HepG2 (cell line): ENCODE data around the gene NOX4. TPM values are rescaled to one million over a fixed set of nuclear protein-coding genes. Genes with fewer than 3 reads are reported as not detected.
"Not testable (repeated sequence)": the region's sequence is repeated elsewhere in the genome, so short reads cannot be mapped to it uniquely, and the experiment has no call there.

ENCODE experiments used
- ATAC-seq: fragments of 200-7000 bp; cut with Tn5 transposase; 3 replicates; pipeline ENCODE4 v1.9.1; 2020; ENCODE audit warnings: mild to moderate bottlenecking, moderate library complexity
- BruUV-seq: library from RNA; stranded (reverse); fragments of 400-500 nt; replicated peaks from 2 replicates; lab custom pipeline; 2021; lab: Mats Ljungman, UMichigan
- CTCF ChIA-PET: fragments of 300-600 bp; formaldehyde crosslinking; extraction: SDS; loops from one replicate; lab custom pipeline; 2021; ENCODE audit warnings: low total read pairs, inconsistent platforms, low intra/inter-chr PET ratio; lab: Yijun Ruan, JAX
- POLR2A ChIA-PET: fragments of 350-600 bp; sonication (Branson Sonifier 250); formaldehyde crosslinking; loops from one replicate; lab custom pipeline; 2020; ENCODE audit warnings: antibody characterized with exemption, inconsistent platforms; lab: Yijun Ruan, JAX
- DNase-seq: peaks from one replicate; pipeline ENCODE4 v3.0.0-alpha.2; 2015; ENCODE audit warnings: low spot score
- FAIRE-seq: peaks from 3 replicates; lab custom pipeline; 2011; peaks lifted over from hg19 to GRCh38; lab: Jason Lieb, UNC
- H2AFZ ChIP-seq: one replicate; pipeline ENCODE4 v1.6.1; 2011; ENCODE audit warnings: low read length, inconsistent platforms
- H3K27ac ChIP-seq: fragments of 300-600 bp; 3 replicates; pipeline ENCODE4 v1.8.0; 2011; ENCODE audit warnings: mixed run types, mild to moderate bottlenecking, mixed read lengths, low read length, inconsistent platforms; ENCODE audit not compliant: insufficient read depth; ENCODE audit errors: extremely low read length
- H3K27me3 ChIP-seq, 2 experiments: fragments of 200-600 bp in 1 of 2; 2 replicates in 1 of 2; 3 replicates in 1 of 2; pipeline versions ENCODE4 v1.6.0 to v1.8.0; 2011; ENCODE audit warnings: low read length in 2 of 2, mild to moderate bottlenecking in 2 of 2, moderate library complexity in 2 of 2, inconsistent platforms in 1 of 2; ENCODE audit not compliant: insufficient read depth in 2 of 2, control insufficient read depth in 1 of 2
- H3K36me3 ChIP-seq, 2 experiments: fragments of 200-600 bp in 1 of 2; replicated peaks in 1 of 2; 2 replicates in 1 of 2; 3 replicates in 1 of 2; pipeline versions ENCODE4 v1.5.1 to v1.8.0; 2011; ENCODE audit warnings: low read length in 2 of 2, inconsistent platforms in 1 of 2; ENCODE audit not compliant: insufficient read depth in 2 of 2, control insufficient read depth in 1 of 2
- H3K4me1 ChIP-seq: 2 replicates; pipeline ENCODE4 v1.5.1; 2012; ENCODE audit warnings: low read length, inconsistent platforms; ENCODE audit not compliant: insufficient read depth
- H3K4me2 ChIP-seq: 2 replicates; pipeline ENCODE4 v1.6.0; 2011; ENCODE audit warnings: low read depth, low read length, inconsistent platforms
- H3K4me3 ChIP-seq, 3 experiments: fragments of 200-600 bp in 1 of 3; sonication (generic), shearing (Covaris generic) in 1 of 3; replicated peaks in 1 of 3; 2 replicates each; pipeline ENCODE4 v1.5.1; 2011 to 2016; ENCODE audit warnings: low read length in 3 of 3, inconsistent platforms in 2 of 3, low read depth in 2 of 3, mild to moderate bottlenecking in 2 of 3, control low read depth in 1 of 3, mixed read lengths in 1 of 3; ENCODE audit not compliant: insufficient read depth in 1 of 3
- H3K79me2 ChIP-seq: one replicate; pipeline ENCODE4 v1.6.1; 2011; ENCODE audit warnings: low read length, inconsistent platforms; ENCODE audit not compliant: insufficient read depth
- H3K9ac ChIP-seq: 2 replicates; pipeline ENCODE4 v1.6.0; 2011; ENCODE audit warnings: mild to moderate bottlenecking, low read depth, low read length, inconsistent platforms; ENCODE audit not compliant: insufficient read depth
- H3K9me3 ChIP-seq: 2 replicates; pipeline ENCODE4 v1.5.1; 2012; ENCODE audit warnings: mild to moderate bottlenecking, low read length
- H4K20me1 ChIP-seq: 2 replicates; pipeline ENCODE4 v1.6.0; 2011; ENCODE audit warnings: inconsistent platforms, mild to moderate bottlenecking, low read length, moderate library complexity; ENCODE audit not compliant: insufficient read depth
- KLF11 ChIP-seq: IDR thresholded peaks from 2 replicates; pipeline ENCODE4 v1.6.1; 2016; ENCODE audit warnings: missing compliant biosample characterization
- KLF9 ChIP-seq: IDR thresholded peaks from 2 replicates; pipeline ENCODE4 v1.6.1; 2016; ENCODE audit warnings: low read depth
- NFE2 ChIP-seq: sonication (generic); formaldehyde crosslinking; IDR thresholded peaks from 2 replicates; pipeline ENCODE4 v1.4.0; 2020; ENCODE audit warnings: missing genetic modification reagents
- NFKBIZ ChIP-seq: IDR thresholded peaks from 2 replicates; pipeline ENCODE4 v1.6.1; 2018; ENCODE audit warnings: missing genetic modification reagents, missing compliant biosample characterization
- SMAD3 ChIP-seq: sonication (generic); formaldehyde crosslinking; IDR thresholded peaks from 2 replicates; pipeline ENCODE4 v1.4.0; 2020; ENCODE audit warnings: missing genetic modification reagents
- TIGD3 ChIP-seq: sonication (generic); formaldehyde crosslinking; IDR thresholded peaks from 2 replicates; pipeline ENCODE4 v1.5.1; 2020; ENCODE audit warnings: mild to moderate bottlenecking, missing genetic modification reagents, borderline replicate concordance
- ZFP1 ChIP-seq: IDR thresholded peaks from 2 replicates; pipeline ENCODE4 v1.6.1; 2016
- ZNF768 ChIP-seq: sonication (generic); formaldehyde crosslinking; IDR thresholded peaks from 2 replicates; pipeline ENCODE4 v1.4.0; 2020; ENCODE audit warnings: missing genetic modification reagents
- ZNF800 ChIP-seq: sonication (generic); formaldehyde crosslinking; IDR thresholded peaks from 2 replicates; pipeline ENCODE4 v1.4.0; 2020; ENCODE audit warnings: missing genetic modification reagents
- ZNF850 ChIP-seq: sonication (generic); formaldehyde crosslinking; conservative IDR thresholded peaks from 2 replicates; pipeline ENCODE4 v1.9.0; 2021; ENCODE audit warnings: mild to moderate bottlenecking, missing genetic modification reagents
- ZNF878 ChIP-seq: sonication (generic); formaldehyde crosslinking; IDR thresholded peaks from 2 replicates; pipeline ENCODE4 v1.8.1; 2023; ENCODE audit warnings: mild to moderate bottlenecking, missing genetic modification reagents, moderate library complexity
- ZSCAN21 ChIP-seq: sonication (generic); formaldehyde crosslinking; IDR thresholded peaks from 2 replicates; pipeline ENCODE4 v1.8.0; 2022; ENCODE audit warnings: mild to moderate bottlenecking, missing genetic modification reagents, moderate library complexity, borderline replicate concordance
- WGBS: methylation state at CpG from one replicate; pipeline ENCODE4 v1.1.6; 2017; ENCODE audit warnings: low lambda C conversion rate; 5-methylcytosine and 5-hydroxymethylcytosine counted together
- in situ Hi-C: cut with HindIII; loops from 2 replicates; pipeline ENCODE4 v1.10.0; 2017; ENCODE audit warnings: low pct_unique_long_range_greater_than_20kb; ENCODE audit not compliant: extremely low pct_ligation_motif_present
- intact Hi-C: fragments of 100-400 bp; cut with micrococcal nuclease; formaldehyde crosslinking; loops from one replicate; pipeline ENCODE4 v1.10.0; 2022; ENCODE audit not compliant: unreplicated experiment
- polyA plus RNA-seq, 8 experiments: library from polyadenylated mRNA; depleted of rRNA in 3 of 8; stranded (reverse) in 7 of 8; unstranded in 1 of 8; fragments of >200 nt; fragmentation: Illumina TruSeq in 4 of 8; extraction: Trizol in 4 of 8; gene quantifications; 2 replicates each; pipeline versions ENCODE4 v1.2.1 to v1.2.3, GENCODE V29; 2011 to 2016; ENCODE audit warnings: low read depth in 4 of 8, missing spikeins in 1 of 8, mixed read lengths in 1 of 8; ENCODE audit not compliant: insufficient read depth in 1 of 8
- total RNA-seq, 5 experiments: library from RNA; depleted of rRNA; stranded (reverse); fragments of >200 nt; fragmentation: Illumina TruSeq; extraction: Trizol; gene quantifications; 2 replicates each; pipeline ENCODE4 v1.2.3, GENCODE V29; 2016; ENCODE audit warnings: low read depth in 1 of 5
- TF ChIP-seq, protein P1 (sequence below): sonication (generic); formaldehyde crosslinking; IDR thresholded peaks from 2 replicates; pipeline ENCODE4 v1.4.0; 2020; ENCODE audit warnings: missing genetic modification reagents, borderline replicate concordance

Gene NOX4
- total and polyA plus RNA-seq, 2 of the 13 experiments (the other 11 are each of a cell fraction or from before 2014, with no cell fraction given) = not detected

DNA sequence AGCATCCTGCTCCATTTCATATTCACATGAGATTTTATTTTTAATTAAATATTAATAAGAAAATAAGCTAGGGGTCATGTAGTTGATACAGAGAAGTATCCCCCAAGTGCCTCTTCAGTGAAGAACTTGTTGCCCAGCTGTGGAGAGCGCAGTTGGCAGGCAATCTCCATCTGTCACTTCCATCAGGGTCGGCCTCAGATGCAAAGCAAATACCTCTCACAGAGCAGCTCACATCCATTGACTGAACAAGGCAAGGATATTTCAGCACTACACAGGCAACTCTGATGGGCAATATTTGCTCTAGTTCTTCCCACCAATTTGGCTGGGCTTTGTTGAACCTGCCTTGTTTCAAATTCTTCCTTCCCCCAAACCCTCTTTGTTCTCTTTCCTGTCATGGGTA is 129.4 kb downstream of the NOX4 start (continued):
- no peak for TF ChIP-seq KLF9 (CRISPR knock-in tag)
- TF ChIP-seq, all 625 proteins: peak for 0

GRCh38 chr11:89359208-89359607 is 132.0 kb downstream of the NOX4 start:
- H3K9ac ChIP-seq, ATAC-seq, H2AFZ ChIP-seq, BruUV-seq, H3K4me2 ChIP-seq, in situ Hi-C loops, H3K4me1 ChIP-seq, H3K9me3 ChIP-seq, intact Hi-C loops, H3K79me2 ChIP-seq, POLR2A ChIA-PET, H4K20me1 ChIP-seq, CTCF ChIA-PET, H3K4me3 ChIP-seq, H3K27ac ChIP-seq, H3K36me3 ChIP-seq, H3K27me3 ChIP-seq, DNase-seq, FAIRE-seq: not testable (repeated sequence)

DNA sequence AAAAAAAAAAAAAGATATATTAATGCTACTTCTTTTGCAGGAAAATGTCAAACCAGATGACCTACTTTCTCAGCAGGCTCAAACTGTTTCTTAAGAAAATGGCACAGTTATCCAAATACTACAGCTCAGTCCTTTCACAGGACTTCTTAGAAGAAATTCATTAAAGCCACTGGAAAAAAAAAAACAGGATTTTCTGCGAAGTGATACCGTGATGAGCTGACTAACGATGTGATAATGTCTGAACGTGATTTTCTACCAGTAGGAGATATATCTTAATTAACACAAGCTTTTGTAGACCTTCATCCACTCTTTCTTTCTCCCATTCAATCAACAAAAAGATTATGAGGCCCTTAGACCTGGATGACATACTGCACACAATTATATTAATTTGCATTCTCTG is 132.4 kb downstream of the NOX4 start:
- ATAC-seq (no peak), FAIRE-seq (no peak), DNase-seq (no peak)
- Histone ChIP-seq H3K4me3 (no peak overlapping the region), H3K4me2 (no peak overlapping the region), H3K27me3 (no peaks in the 10 kb centered on the region), H3K4me1 (no peaks in the 10 kb centered on the region), H3K36me3 (no peaks in the 10 kb centered on the region), H2AFZ (no peak overlapping the region), H3K9me3 (no peaks in the 10 kb centered on the region), H3K9ac (no peak overlapping the region), H3K27ac (no peak overlapping the region), H4K20me1 (no peaks in the 10 kb centered on the region), H3K79me2 (no peaks in the 10 kb centered on the region)
- in situ Hi-C loops = no loop called here
- POLR2A ChIA-PET = no interaction called here
- intact Hi-C loops = no loop called here
- 1% methylated on average over 4 of the region's 4 CpGs for WGBS
- CTCF ChIA-PET = no interaction called here
- BruUV-seq = no TSS peak
- TF ChIP-seq SMAD3 (CRISPR knock-in tag) = no peak
- TF ChIP-seq ZNF878 = no peak
- TF ChIP-seq NFKBIZ (CRISPR knock-in tag) = no peak
- TF ChIP-seq ZFP1 (CRISPR knock-in tag) = no peak
- TF ChIP-seq KLF11 (CRISPR knock-in tag) = no peak
- no peak for TF ChIP-seq ZNF768 (CRISPR knock-in tag)
- TF ChIP-seq ZNF800 (CRISPR knock-in tag) = no peak
- TF ChIP-seq ZNF850 = no peak
- no peak for TF ChIP-seq NFE2 (CRISPR knock-in tag)
- TF ChIP-seq TIGD3 (CRISPR knock-in tag) = no peak
- TF ChIP-seq, protein P1, sequence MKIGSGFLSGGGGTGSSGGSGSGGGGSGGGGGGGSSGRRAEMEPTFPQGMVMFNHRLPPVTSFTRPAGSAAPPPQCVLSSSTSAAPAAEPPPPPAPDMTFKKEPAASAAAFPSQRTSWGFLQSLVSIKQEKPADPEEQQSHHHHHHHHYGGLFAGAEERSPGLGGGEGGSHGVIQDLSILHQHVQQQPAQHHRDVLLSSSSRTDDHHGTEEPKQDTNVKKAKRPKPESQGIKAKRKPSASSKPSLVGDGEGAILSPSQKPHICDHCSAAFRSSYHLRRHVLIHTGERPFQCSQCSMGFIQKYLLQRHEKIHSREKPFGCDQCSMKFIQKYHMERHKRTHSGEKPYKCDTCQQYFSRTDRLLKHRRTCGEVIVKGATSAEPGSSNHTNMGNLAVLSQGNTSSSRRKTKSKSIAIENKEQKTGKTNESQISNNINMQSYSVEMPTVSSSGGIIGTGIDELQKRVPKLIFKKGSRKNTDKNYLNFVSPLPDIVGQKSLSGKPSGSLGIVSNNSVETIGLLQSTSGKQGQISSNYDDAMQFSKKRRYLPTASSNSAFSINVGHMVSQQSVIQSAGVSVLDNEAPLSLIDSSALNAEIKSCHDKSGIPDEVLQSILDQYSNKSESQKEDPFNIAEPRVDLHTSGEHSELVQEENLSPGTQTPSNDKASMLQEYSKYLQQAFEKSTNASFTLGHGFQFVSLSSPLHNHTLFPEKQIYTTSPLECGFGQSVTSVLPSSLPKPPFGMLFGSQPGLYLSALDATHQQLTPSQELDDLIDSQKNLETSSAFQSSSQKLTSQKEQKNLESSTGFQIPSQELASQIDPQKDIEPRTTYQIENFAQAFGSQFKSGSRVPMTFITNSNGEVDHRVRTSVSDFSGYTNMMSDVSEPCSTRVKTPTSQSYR (CRISPR knock-in tag) = no peak
- no peak for TF ChIP-seq ZSCAN21
